Right atrium auricular region (tissue), 2 donors: Measurements from ENCODE around the gene ARMC9. TPM values are rescaled to one million over a fixed set of nuclear protein-coding genes. Genes with fewer than 3 reads are reported as not detected.

Experiments used
- DNase-seq: peaks from one replicate; pipeline ENCODE4 v3.0.0-alpha.2; 2019; ENCODE audit warnings: low spot score
- H3K27ac ChIP-seq, 2 donors: fragments of 200-600 bp; sonication (generic); 1 replicate in 1 of 2; 2 replicates in 1 of 2; pipeline ENCODE4 v1.5.1; 2016 to 2019
- H3K27me3 ChIP-seq, 2 donors: fragments of 200-600 bp; sonication (generic); one replicate each; pipeline versions ENCODE4 v1.5.1 to v1.6.0; 2017 to 2019
- H3K36me3 ChIP-seq: fragments of 200-600 bp; sonication (generic); one replicate; pipeline ENCODE4 v1.5.1; 2016
- H3K4me1 ChIP-seq, 2 donors: fragments of 200-600 bp; sonication (generic); one replicate each; pipeline versions ENCODE4 v1.5.1 to v1.6.0; 2017 to 2019
- H3K4me3 ChIP-seq, 2 donors: fragments of 200-600 bp; sonication (generic); 1 replicate in 1 of 2; 2 replicates in 1 of 2; pipeline ENCODE4 v1.5.1; 2017 to 2019; ENCODE audit warnings: mild to moderate bottlenecking in 1 of 2, moderate library complexity in 1 of 2
- H3K9me3 ChIP-seq, 2 donors: fragments of 200-600 bp; sonication (generic); one replicate each; pipeline ENCODE4 v1.5.1; 2019
- total RNA-seq, 2 donors: library from RNA; depleted of rRNA; stranded (reverse); fragments of >200 nt; gene quantifications; one replicate each; pipeline ENCODE4 v1.1.0, GENCODE V29; 2016
- TF ChIP-seq, protein P1 (sequence below), 2 donors: fragments of 200-600 bp; sonication (generic); IDR thresholded peaks; one replicate each; pipeline ENCODE4 v1.5.1; 2019; ENCODE audit warnings: antibody characterized with exemption in 2 of 2

The ARMC9 gene
- total RNA-seq, 2 donors from 2014 or later: 2.0 to 2.9 TPM

DNA sequence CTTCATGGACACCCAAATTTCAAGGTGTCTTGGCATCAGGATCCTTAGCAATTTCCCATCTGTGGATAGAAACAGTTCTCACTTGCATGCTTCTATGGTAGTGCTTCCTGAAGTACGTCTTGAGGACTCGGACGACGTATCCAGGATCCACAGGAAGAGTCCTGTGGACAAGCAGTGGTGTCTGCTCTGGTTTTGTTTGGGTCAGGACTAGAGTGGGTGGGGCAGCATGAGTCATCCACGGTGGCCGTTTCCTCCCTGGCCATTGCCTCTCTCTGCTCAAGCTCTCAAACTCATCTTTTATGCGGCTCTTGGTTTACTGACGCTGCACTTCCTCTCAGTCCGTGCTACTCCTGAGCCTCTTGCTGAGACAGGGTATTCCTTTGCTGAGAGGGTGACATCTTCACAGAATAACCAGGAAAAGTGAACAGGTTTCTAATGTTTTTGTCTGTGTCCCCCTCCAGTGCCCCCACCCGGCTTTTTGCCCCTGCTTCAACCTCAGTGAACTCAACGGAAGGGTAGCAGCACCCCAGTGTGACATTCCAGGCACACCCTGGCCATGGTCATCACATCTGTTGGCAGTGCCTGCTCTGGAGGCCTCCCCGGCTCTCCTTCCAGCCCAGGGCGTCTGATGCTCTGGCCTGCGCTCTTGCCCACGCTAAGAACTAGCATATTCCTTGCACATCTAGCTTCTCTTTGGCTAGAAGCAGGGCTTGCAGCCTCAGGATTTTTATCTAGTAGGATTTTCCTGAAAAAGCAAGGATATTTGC, 62.2 kb downstream of the ARMC9 start:
- no peak for DNase-seq
- TF ChIP-seq, protein P1, sequence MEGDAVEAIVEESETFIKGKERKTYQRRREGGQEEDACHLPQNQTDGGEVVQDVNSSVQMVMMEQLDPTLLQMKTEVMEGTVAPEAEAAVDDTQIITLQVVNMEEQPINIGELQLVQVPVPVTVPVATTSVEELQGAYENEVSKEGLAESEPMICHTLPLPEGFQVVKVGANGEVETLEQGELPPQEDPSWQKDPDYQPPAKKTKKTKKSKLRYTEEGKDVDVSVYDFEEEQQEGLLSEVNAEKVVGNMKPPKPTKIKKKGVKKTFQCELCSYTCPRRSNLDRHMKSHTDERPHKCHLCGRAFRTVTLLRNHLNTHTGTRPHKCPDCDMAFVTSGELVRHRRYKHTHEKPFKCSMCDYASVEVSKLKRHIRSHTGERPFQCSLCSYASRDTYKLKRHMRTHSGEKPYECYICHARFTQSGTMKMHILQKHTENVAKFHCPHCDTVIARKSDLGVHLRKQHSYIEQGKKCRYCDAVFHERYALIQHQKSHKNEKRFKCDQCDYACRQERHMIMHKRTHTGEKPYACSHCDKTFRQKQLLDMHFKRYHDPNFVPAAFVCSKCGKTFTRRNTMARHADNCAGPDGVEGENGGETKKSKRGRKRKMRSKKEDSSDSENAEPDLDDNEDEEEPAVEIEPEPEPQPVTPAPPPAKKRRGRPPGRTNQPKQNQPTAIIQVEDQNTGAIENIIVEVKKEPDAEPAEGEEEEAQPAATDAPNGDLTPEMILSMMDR (IDR thresholded peaks at IDR 0.05): no peak

GRCh38 chr2:231263118-231263831, 64.8 kb downstream of the ARMC9 start:
- H3K4me1 ChIP-seq: no peaks in the 10 kb centered on the region
- no peak overlapping the region for H3K4me3 ChIP-seq
- DNase-seq: no peak
- H3K9me3 ChIP-seq: no peaks in the 10 kb centered on the region
- no peaks in the 10 kb centered on the region for H3K27me3 ChIP-seq
- no peaks in the 10 kb centered on the region for H3K36me3 ChIP-seq
- TF ChIP-seq, protein P1 (IDR thresholded peaks at IDR 0.05): no peak
- no peak overlapping the region for H3K27ac ChIP-seq

More for the DNA sequence above, 62.2 kb downstream of the ARMC9 start:
- Histone ChIP-seq H3K36me3 (no peaks in the 10 kb centered on the region), H3K27ac (no peak overlapping the region), H3K4me1 (no peaks in the 10 kb centered on the region), H3K9me3 (no peaks in the 10 kb centered on the region), H3K27me3 (no peaks in the 10 kb centered on the region), H3K4me3 (no peak overlapping the region)

DNA sequence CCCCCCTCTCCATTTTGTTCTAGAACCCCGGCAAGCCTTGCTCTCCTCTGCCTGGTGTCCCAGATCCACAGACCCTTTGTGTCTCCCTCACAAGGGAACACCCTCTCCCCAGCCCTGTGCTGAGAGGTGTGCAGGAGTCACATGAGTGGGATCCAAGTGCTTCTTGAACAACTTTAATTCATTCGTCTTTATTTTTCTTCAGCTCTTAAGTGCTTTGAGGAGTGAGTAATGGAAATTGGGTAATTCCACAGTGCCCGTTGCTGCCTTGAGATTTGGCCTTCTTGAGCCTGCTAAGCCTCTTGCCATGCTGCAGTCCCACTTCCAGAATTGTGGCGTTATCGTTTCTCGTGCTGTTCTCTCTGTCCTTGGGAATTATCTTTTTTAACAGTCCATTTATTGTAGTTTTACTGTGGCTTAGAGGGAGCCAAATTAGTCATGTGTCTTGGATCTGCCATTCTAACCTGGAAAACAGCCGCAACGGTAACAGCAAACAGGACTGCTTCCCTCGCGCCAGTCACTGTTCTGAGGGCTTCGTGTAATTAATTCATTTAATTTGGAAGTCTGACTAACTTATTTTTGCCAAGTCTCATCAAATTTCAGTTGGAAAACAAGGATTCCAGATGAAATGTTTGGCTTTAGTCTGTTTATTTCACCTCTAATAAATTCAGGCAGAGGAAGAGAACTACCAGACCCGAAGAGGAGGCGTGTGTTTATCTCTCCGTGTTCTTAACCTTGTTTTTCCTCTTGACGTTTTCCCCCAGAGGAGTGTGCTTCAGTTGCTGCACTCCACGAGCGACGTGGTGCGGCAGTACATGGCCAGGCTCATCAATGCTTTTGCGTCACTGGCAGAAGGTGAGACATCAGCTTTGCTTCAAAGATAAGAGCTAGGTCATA, 72.0 kb downstream of the ARMC9 start:
- H3K27ac ChIP-seq: no peak overlapping the region

DNA sequence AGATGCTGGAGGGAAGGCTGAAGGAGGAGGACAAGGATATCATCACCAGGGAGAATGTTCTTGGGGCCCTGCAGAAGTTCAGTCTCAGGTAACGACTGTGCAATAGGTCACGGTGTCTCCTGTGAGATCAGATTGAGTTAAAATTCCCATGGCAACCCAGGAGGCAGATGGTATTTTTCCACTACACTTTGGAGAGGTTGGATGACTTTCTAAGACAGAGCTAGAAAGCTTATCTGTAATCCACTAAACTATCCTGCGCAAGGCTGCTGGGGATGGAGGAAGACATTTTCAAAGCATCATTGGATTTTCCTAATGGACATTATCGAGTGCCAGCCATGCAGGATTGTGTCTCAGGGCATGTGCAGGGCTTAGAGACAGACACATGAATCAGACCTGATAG, 74.6 kb downstream of the ARMC9 start:
- Histone ChIP-seq H3K27ac (no peak overlapping the region), H3K4me1 (no peaks in the 10 kb centered on the region), H3K9me3 (no peaks in the 10 kb centered on the region), H3K27me3 (no peaks in the 10 kb centered on the region), H3K4me3 (no peak overlapping the region), H3K36me3 (no peaks in the 10 kb centered on the region)
- TF ChIP-seq, protein P1 (IDR thresholded peaks at IDR 0.05): no peak
- DNase-seq: no peak

More for the DNA sequence above, 72.0 kb downstream of the ARMC9 start:
- Histone ChIP-seq H3K4me3 (no peak overlapping the region), H3K27me3 (no peaks in the 10 kb centered on the region), H3K4me1 (no peaks in the 10 kb centered on the region), H3K9me3 (no peaks in the 10 kb centered on the region), H3K36me3 (no peaks in the 10 kb centered on the region)
- no peak for DNase-seq
- TF ChIP-seq, protein P1 (IDR thresholded peaks at IDR 0.05): no peak

- Histone ChIP-seq H3K9me3 (no peaks in the 10 kb centered on the region), H3K27ac (no peak overlapping the region)
- no peak for DNase-seq
Measured at GRCh38 chr2:231276987-231277386, 78.6 kb downstream of the ARMC9 start.

More at GRCh38 chr2:231276987-231277386, 78.6 kb downstream of the ARMC9 start:
- Histone ChIP-seq H3K27me3 (no peaks in the 10 kb centered on the region), H3K36me3 (no peaks in the 10 kb centered on the region), H3K4me3 (no peak overlapping the region), H3K4me1 (no peaks in the 10 kb centered on the region)
- TF ChIP-seq, protein P1 (IDR thresholded peaks at IDR 0.05): no peak
